Measurements from ENCODE around the gene CCDC3.

- no peak for TF ChIP-seq CTCF (conservative IDR thresholded peaks at IDR 0.05; ENCODE audit: low read depth, low read length)
- no peak for TF ChIP-seq CHD1 (IDR thresholded peaks at IDR 0.05; ENCODE audit: low read depth, low read length)
- no peak for TF ChIP-seq SMC3 (IDR thresholded peaks at IDR 0.05; ENCODE audit: low read depth, low read length)
- TF ChIP-seq NFE2L2 (IDR thresholded peaks at IDR 0.05; ENCODE audit: low read depth, low read length), result no peak
- no peak for TF ChIP-seq USF2 (IDR thresholded peaks at IDR 0.05; ENCODE audit: low read depth, low read length)
- no peak for TF ChIP-seq POLR2A (IDR thresholded peaks at IDR 0.05; ENCODE audit: low read depth, low read length)
- no peak for TF ChIP-seq RAD21 (IDR thresholded peaks at IDR 0.05; ENCODE audit: low read length)
- no peak for TF ChIP-seq CEBPB (IDR thresholded peaks at IDR 0.05; ENCODE audit: low read depth, low read length)
- TF ChIP-seq ELK1 (IDR thresholded peaks at IDR 0.05; ENCODE audit: borderline replicate concordance, low read depth, low read length), result no peak
- no peak for TF ChIP-seq RFX5 (IDR thresholded peaks at IDR 0.05; ENCODE audit: low read depth, low read length)
- no peak for TF ChIP-seq MXI1 (IDR thresholded peaks at IDR 0.05; ENCODE audit: borderline replicate concordance, low read depth, low read length)
- no peak for TF ChIP-seq RCOR1 (IDR thresholded peaks at IDR 0.05; ENCODE audit: insufficient replicate concordance, low read length)
- TF ChIP-seq BHLHE40 (IDR thresholded peaks at IDR 0.05; ENCODE audit: low read depth, low read length), result no peak
Observed at GRCh38 chr10:12911795-12912194, 89.7 kb downstream of the CCDC3 start.
